Pulmonary artery endothelial cell (primary cell): ENCODE data around the gene KRT33A. TPM values are rescaled to one million over a fixed set of nuclear protein-coding genes. Genes with fewer than 3 reads are reported as not detected.
"Not testable (repeated sequence)": the region's sequence is repeated elsewhere in the genome, so short reads cannot be mapped to it uniquely, and the experiment has no call there.

Source experiments
- DNase-seq: peaks from one replicate; pipeline ENCODE4 v3.0.0-alpha.2; 2011; ENCODE audit warnings: low read depth, low spot score
- total RNA-seq: library from RNA; depleted of rRNA; stranded (reverse); fragments of >200 nt; gene quantifications from 2 replicates; pipeline ENCODE4 v1.2.3, GENCODE V29; 2014

The KRT33A gene
- total RNA-seq, 1 donor from 2014 or later, result not detected

- DNase-seq, result no peak
These were observed 15.4 kb upstream of the KRT33A start for GRCh38 chr17:41366070-41366469.

- DNase-seq, result no peak
These were observed 13.3 kb upstream of the KRT33A start for GRCh38 chr17:41363881-41364280.

GRCh38 chr17:41360296-41360995 is 9.8 kb upstream of the KRT33A start:
- DNase-seq, result no peak

GRCh38 chr17:41354536-41354935 is 3.9 kb upstream of the KRT33A start:
- DNase-seq, result no peak

- DNase-seq, result no peak
These were observed 2.2 kb upstream of the KRT33A start for GRCh38 chr17:41352597-41353366.

- no peak for DNase-seq
These were observed 549 bp upstream of the KRT33A start for GRCh38 chr17:41351177-41351576.

GRCh38 chr17:41347869-41348760 is 2.5 kb downstream of the KRT33A start:
- no peak for DNase-seq

- DNase-seq, result not testable (repeated sequence)
These were observed 4.2 kb downstream of the KRT33A start for GRCh38 chr17:41346421-41346820.

GRCh38 chr17:41345992-41346391 is 4.6 kb downstream of the KRT33A start:
- DNase-seq, result no peak

- DNase-seq, result no peak
These were observed 7.6 kb downstream of the KRT33A start for GRCh38 chr17:41343029-41343428.

GRCh38 chr17:41340934-41341861 is 9.4 kb downstream of the KRT33A start:
- DNase-seq, result no peak

- DNase-seq, result no peak
These were observed 10.1 kb downstream of the KRT33A start for GRCh38 chr17:41340494-41340893.

- no peak for DNase-seq
These were observed 11.0 kb downstream of the KRT33A start for GRCh38 chr17:41339571-41340172.

- no peak for DNase-seq
These were observed 11.6 kb downstream of the KRT33A start for GRCh38 chr17:41338961-41339485.

- no peak for DNase-seq
These were observed 14.9 kb downstream of the KRT33A start for GRCh38 chr17:41335747-41336146.

GRCh38 chr17:41334385-41335305 is 16.0 kb downstream of the KRT33A start:
- no peak for DNase-seq

GRCh38 chr17:41333836-41334235 is 16.8 kb downstream of the KRT33A start:
- no peak for DNase-seq

- no peak for DNase-seq
These were observed 17.5 kb downstream of the KRT33A start for GRCh38 chr17:41333098-41333497.

GRCh38 chr17:41332239-41332638 is 18.4 kb downstream of the KRT33A start:
- no peak for DNase-seq
